CD14-positive monocyte (primary cell): ENCODE measurements around the gene CLN6. TPM values are rescaled to one million over a fixed set of nuclear protein-coding genes. Genes with fewer than 3 reads are reported as not detected.

Experiments
- DNase-seq, 3 donors: peaks; one replicate each; pipeline ENCODE4 v3.0.0-alpha.2; 2011 to 2022
- H2AFZ ChIP-seq: 2 replicates; pipeline ENCODE4 v1.6.0; 2012; ENCODE audit warnings: mild to moderate bottlenecking, low read depth, low read length, inconsistent platforms; ENCODE audit not compliant: insufficient read depth, poor library complexity, severe bottlenecking
- H3K27ac ChIP-seq, 2 donors: 1 replicate in 1 of 2; 2 replicates in 1 of 2; pipeline ENCODE4 v1.5.1; 2012 to 2013; ENCODE audit warnings: low read length in 2 of 2, control low read depth in 1 of 2, inconsistent platforms in 1 of 2, low read depth in 1 of 2, mild to moderate bottlenecking in 1 of 2
- H3K27me3 ChIP-seq, 2 donors: one replicate each; pipeline versions ENCODE4 v1.6.0 to v1.6.1; 2011 to 2013; ENCODE audit warnings: low read length in 2 of 2; ENCODE audit not compliant: control insufficient read depth in 2 of 2, insufficient read depth in 2 of 2
- H3K36me3 ChIP-seq, 2 donors: replicated peaks in 1 of 2; 1 replicate in 1 of 2; 2 replicates in 1 of 2; pipeline versions ENCODE4 v1.5.1 to v1.6.1; 2012 to 2013; ENCODE audit warnings: low read length in 2 of 2, control low read depth in 1 of 2, inconsistent platforms in 1 of 2, mild to moderate bottlenecking in 1 of 2; ENCODE audit not compliant: insufficient read depth in 2 of 2, control insufficient read depth in 1 of 2
- H3K4me1 ChIP-seq, 2 donors: 1 replicate in 1 of 2; 2 replicates in 1 of 2; pipeline versions ENCODE4 v1.5.1 to v1.6.1; 2012 to 2013; ENCODE audit warnings: low read length in 2 of 2, control low read depth in 1 of 2, inconsistent platforms in 1 of 2, mild to moderate bottlenecking in 1 of 2, moderate library complexity in 1 of 2; ENCODE audit not compliant: insufficient read depth in 2 of 2, control insufficient read depth in 1 of 2
- H3K4me2 ChIP-seq: replicated peaks from 2 replicates; pipeline ENCODE3; 2012; ENCODE audit warnings: low read length, moderate library complexity, mild to moderate bottlenecking; ENCODE audit not compliant: poor library complexity, severe bottlenecking; ENCODE audit errors: extremely low read depth
- H3K4me3 ChIP-seq, 3 experiments: fragments of 200-600 bp in 1 of 3; sonication (generic) in 1 of 3; replicated peaks in 1 of 3; 1 replicate in 2 of 3; 2 replicates in 1 of 3; pipeline ENCODE4 v1.5.1; 2011 to 2013; ENCODE audit warnings: low read length in 3 of 3, mild to moderate bottlenecking in 3 of 3, control low read depth in 2 of 3, low read depth in 2 of 3, inconsistent platforms in 1 of 3, moderate library complexity in 1 of 3
- H3K79me2 ChIP-seq: 2 replicates; pipeline ENCODE4 v1.6.0; 2012; ENCODE audit warnings: mild to moderate bottlenecking, control low read depth, inconsistent platforms, low read length, moderate library complexity; ENCODE audit not compliant: insufficient read depth
- H3K9ac ChIP-seq: 2 replicates; pipeline ENCODE4 v1.6.0; 2017; ENCODE audit warnings: low read length, mild to moderate bottlenecking; ENCODE audit not compliant: insufficient read depth, poor library complexity, severe bottlenecking
- H3K9me3 ChIP-seq, 2 donors: replicated peaks in 1 of 2; 1 replicate in 1 of 2; 2 replicates in 1 of 2; pipeline versions ENCODE4 v1.5.1 to v1.6.1; 2012 to 2013; ENCODE audit warnings: low read length in 2 of 2, control low read depth in 1 of 2; ENCODE audit not compliant: control insufficient read depth in 1 of 2, insufficient read depth in 1 of 2
- H4K20me1 ChIP-seq: 2 replicates; pipeline ENCODE4 v1.6.0; 2012; ENCODE audit warnings: mild to moderate bottlenecking, low read length, control low read depth, moderate library complexity; ENCODE audit not compliant: insufficient read depth
- H3K27ac Mint-ChIP-seq, 7 donors: one replicate each; pipeline ENCODE4 v1.8.0; 2020; ENCODE audit warnings: mild to moderate bottlenecking in 7 of 7, mixed read lengths in 7 of 7, moderate library complexity in 6 of 7, inconsistent platforms in 2 of 7
- H3K27me3 Mint-ChIP-seq, 3 donors: one replicate each; pipeline ENCODE4 v1.8.0; 2021 to 2022; ENCODE audit warnings: low read depth in 3 of 3, mild to moderate bottlenecking in 3 of 3, mixed read lengths in 3 of 3, moderate library complexity in 3 of 3, inconsistent platforms in 1 of 3
- H3K36me3 Mint-ChIP-seq, 2 donors: one replicate each; pipeline ENCODE4 v1.8.0; 2020; ENCODE audit warnings: mixed read lengths in 2 of 2, inconsistent platforms in 1 of 2, mild to moderate bottlenecking in 1 of 2
- H3K4me1 Mint-ChIP-seq: one replicate; pipeline ENCODE4 v1.8.0; 2020; ENCODE audit warnings: mild to moderate bottlenecking, mixed read lengths
- H3K4me3 Mint-ChIP-seq, 2 donors: one replicate each; pipeline ENCODE4 v1.8.0; 2020; ENCODE audit warnings: mild to moderate bottlenecking in 2 of 2, mixed read lengths in 2 of 2, moderate library complexity in 1 of 2
- H3K9me3 Mint-ChIP-seq, 7 donors: one replicate each; pipeline ENCODE4 v1.8.0; 2020 to 2022; ENCODE audit warnings: mixed read lengths in 7 of 7, mild to moderate bottlenecking in 6 of 7, moderate library complexity in 6 of 7, inconsistent platforms in 2 of 7
- WGBS: methylation state at CpG from one replicate; pipeline ENCODE4 v1.1.5; 2013; ENCODE audit warnings: missing lambda C conversion rate; ENCODE audit not compliant: insufficient coverage; 5-methylcytosine and 5-hydroxymethylcytosine counted together
- intact Hi-C, 2 donors: fragments of 100-400 bp; cut with micrococcal nuclease; formaldehyde crosslinking; loops; one replicate each; pipeline versions ENCODE4 v1.15.0 to v1.15.1; 2023
- polyA plus RNA-seq, 3 donors: library from polyadenylated mRNA; depleted of rRNA in 1 of 3; unstranded in 2 of 3; stranded (reverse) in 1 of 3; fragments of 300-500 nt in 2 of 3; fragments of >200 nt in 1 of 3; fragmentation: Illumina TruSeq in 2 of 3; gene quantifications; 1 replicate in 2 of 3; 2 replicates in 1 of 3; pipeline ENCODE4 v1.2.3, GENCODE V29; 2012 to 2021
- TF ChIP-seq, protein P1 (sequence below): fragments of 200-600 bp; IDR thresholded peaks from one replicate; pipeline ENCODE4 v1.8.0; 2022; ENCODE audit warnings: antibody characterized with exemption, mild to moderate bottlenecking

CLN6 gene
- polyA plus RNA-seq, 3 donors, result 3.4 to 37.6 (median 4.2) TPM

DNA sequence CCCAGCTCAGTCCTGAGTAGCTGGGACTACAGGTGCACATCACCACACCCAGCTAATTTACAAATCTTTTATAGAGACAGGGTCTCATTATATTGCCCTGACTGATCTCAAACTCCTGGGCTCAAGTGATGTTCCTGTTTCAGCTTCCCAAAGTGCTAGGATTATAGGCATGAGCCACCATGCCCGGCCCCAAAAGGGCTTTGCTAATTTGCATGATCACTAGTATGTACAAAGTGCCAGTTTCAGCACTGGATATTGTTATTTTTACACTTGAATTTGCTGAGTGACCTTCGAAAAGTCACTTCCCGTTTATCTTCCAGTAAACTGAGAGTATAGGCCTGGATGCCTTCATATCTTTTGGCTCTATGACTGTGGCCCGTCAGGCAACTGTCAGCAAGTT lies 12.2 kb downstream of the CLN6 start:
- no peaks in the 10 kb centered on the region for H3K9me3 Mint-ChIP-seq

DNA sequence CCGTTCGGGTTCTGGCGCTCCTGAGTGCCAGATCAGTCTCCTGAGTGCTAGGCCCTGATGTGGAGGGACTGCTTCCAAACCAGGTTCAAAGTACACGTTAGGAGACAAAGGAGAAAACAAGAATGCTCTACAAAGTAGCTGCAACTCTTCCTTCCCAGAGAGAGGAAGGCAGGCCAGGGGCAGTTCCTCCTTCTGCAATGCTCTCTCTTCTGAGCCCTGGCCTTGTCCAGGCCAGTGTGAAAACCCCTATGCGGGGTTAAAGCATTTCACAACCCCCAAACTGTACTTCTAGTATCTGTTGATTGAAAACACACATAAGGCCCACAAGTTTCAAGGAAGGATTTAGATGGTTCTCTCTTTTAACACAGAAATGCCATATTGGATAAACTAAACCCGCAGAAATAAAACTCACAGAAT lies 14.7 kb downstream of the CLN6 start:
- peaks cover 31% of the 10 kb centered on the region for H4K20me1 ChIP-seq
- peak in 2 of 3 donors; percentile 31 to 66 for DNase-seq
- Mint-ChIP-seq H3K27me3 (peaks cover 0 to 2% (median 0%) of the 10 kb centered on the region in 3 donors), H3K4me3 (no peak overlapping the region), H3K36me3 (peaks cover 0 to 33% of the 10 kb centered on the region in 2 donors), H3K9me3 (no peaks in the 10 kb centered on the region), H3K4me1 (peaks cover 27% of the 10 kb centered on the region), H3K27ac (peak overlapping the region in 6 of 7 donors; percentile 18 to 80 (median 42))
- no peaks in the 10 kb centered on the region for H3K9me3 ChIP-seq
- H3K36me3 ChIP-seq, result peaks cover 0 to 41% of the 10 kb centered on the region in 2 donors
- intact Hi-C loops, result no loop called here
- peaks cover 25 to 31% of the 10 kb centered on the region in 2 donors for H3K4me1 ChIP-seq
- peak overlapping the region; percentile 18 for H3K4me2 ChIP-seq
- TF ChIP-seq, protein P1, sequence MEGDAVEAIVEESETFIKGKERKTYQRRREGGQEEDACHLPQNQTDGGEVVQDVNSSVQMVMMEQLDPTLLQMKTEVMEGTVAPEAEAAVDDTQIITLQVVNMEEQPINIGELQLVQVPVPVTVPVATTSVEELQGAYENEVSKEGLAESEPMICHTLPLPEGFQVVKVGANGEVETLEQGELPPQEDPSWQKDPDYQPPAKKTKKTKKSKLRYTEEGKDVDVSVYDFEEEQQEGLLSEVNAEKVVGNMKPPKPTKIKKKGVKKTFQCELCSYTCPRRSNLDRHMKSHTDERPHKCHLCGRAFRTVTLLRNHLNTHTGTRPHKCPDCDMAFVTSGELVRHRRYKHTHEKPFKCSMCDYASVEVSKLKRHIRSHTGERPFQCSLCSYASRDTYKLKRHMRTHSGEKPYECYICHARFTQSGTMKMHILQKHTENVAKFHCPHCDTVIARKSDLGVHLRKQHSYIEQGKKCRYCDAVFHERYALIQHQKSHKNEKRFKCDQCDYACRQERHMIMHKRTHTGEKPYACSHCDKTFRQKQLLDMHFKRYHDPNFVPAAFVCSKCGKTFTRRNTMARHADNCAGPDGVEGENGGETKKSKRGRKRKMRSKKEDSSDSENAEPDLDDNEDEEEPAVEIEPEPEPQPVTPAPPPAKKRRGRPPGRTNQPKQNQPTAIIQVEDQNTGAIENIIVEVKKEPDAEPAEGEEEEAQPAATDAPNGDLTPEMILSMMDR, result no peak
- no peak overlapping the region for H3K9ac ChIP-seq
- peaks cover 64% of the 10 kb centered on the region for H3K79me2 ChIP-seq
- H2AFZ ChIP-seq, result no peak overlapping the region
- H3K27ac ChIP-seq, result peak overlapping the region; percentile 44 to 73
- H3K4me3 ChIP-seq, result no peak overlapping the region
- H3K27me3 ChIP-seq, result no peaks in the 10 kb centered on the region
- WGBS, result 0% methylated on average over 1 of the region's 6 CpGs

More for the DNA sequence above, 12.2 kb downstream of the CLN6 start:
- DNase-seq, result no peak
- peaks cover 18% of the 10 kb centered on the region for H3K4me1 Mint-ChIP-seq
- TF ChIP-seq, protein P1, result no peak
- H3K4me3 Mint-ChIP-seq, result no peak overlapping the region
- intact Hi-C loops, result no loop called here
- H3K36me3 Mint-ChIP-seq, result peaks cover 0 to 25% of the 10 kb centered on the region in 2 donors
- Histone ChIP-seq H3K9ac (no peak overlapping the region), H3K27ac (peak overlapping the region in 1 of 2 donors; percentile 3), H3K4me1 (peaks cover 15 to 18% of the 10 kb centered on the region in 2 donors), H4K20me1 (peaks cover 27% of the 10 kb centered on the region), H3K27me3 (no peaks in the 10 kb centered on the region), H3K36me3 (peaks cover 0 to 32% of the 10 kb centered on the region in 2 donors), H3K9me3 (no peaks in the 10 kb centered on the region), H3K4me2 (no peak overlapping the region), H3K79me2 (peaks cover 51% of the 10 kb centered on the region), H2AFZ (no peak overlapping the region), H3K4me3 (no peak overlapping the region)
- WGBS, result 96% methylated on average over 4 of the region's 4 CpGs
- H3K27ac Mint-ChIP-seq, result no peak overlapping the region
- H3K27me3 Mint-ChIP-seq, result peaks cover 0 to 2% (median 1%) of the 10 kb centered on the region in 3 donors
